ENCODE measurements around the gene ZC2HC1B. TPM values are rescaled to one million over a fixed set of nuclear protein-coding genes. Genes with fewer than 3 reads are reported as not detected.
A peak's percentile ranks its signal among the peaks of the same experiment; 100 is the strongest.

ZC2HC1B gene
- total RNA-seq, 1 experiment from 2014 or later = not detected

- Histone ChIP-seq H2AK5ac (ENCODE audit: insufficient read length, low read length) (no peak overlapping the region), H2BK20ac (ENCODE audit: low read depth, low read length, poor library complexity, severe bottlenecking) (no peak overlapping the region), H2BK12ac (ENCODE audit: insufficient read length, low read depth, low read length) (no peak overlapping the region), H3K79me1 (ENCODE audit: insufficient read depth, low read depth, low read length, poor library complexity, severe bottlenecking) (no peaks in the 10 kb centered on the region), H3T11ph (ENCODE audit: low read length) (no peak overlapping the region), H2AFZ (ENCODE audit: low read length) (no peak overlapping the region), H3K56ac (ENCODE audit: insufficient read length, low read depth, low read length) (no peak overlapping the region), H3K4ac (ENCODE audit: low read depth, low read length) (no peak overlapping the region), H2BK5ac (ENCODE audit: insufficient read length, low read length) (no peak overlapping the region), H3K27me3 (ENCODE audit: insufficient read depth, low read length) (peaks cover 48% of the 10 kb centered on the region; the same call in 1 of the 2 replicates), H4K20me1 (ENCODE audit: control insufficient read depth, insufficient read depth, insufficient read length) (no peaks in the 10 kb centered on the region), H3K23ac (ENCODE audit: insufficient read length, low read depth, low read length) (no peak overlapping the region), H3K4me2 (ENCODE audit: insufficient read depth, insufficient read length, low read length) (peak overlapping the region; percentile 78), H3K4me1 (ENCODE audit: insufficient read depth, low read length) (peaks cover 3% of the 10 kb centered on the region; the same call in 1 of the 2 replicates), H3K9ac (ENCODE audit: extremely low read depth, insufficient read length, low read length) (no peak overlapping the region), H2BK15ac (ENCODE audit: low read depth, low read length) (no peak overlapping the region), H3K18ac (ENCODE audit: insufficient read length, low read depth, low read length) (no peak overlapping the region), H3K79me2 (ENCODE audit: insufficient read depth, low read length) (no peaks in the 10 kb centered on the region), H4K5ac (ENCODE audit: insufficient read length, low read depth, low read length) (no peak overlapping the region), H3K14ac (ENCODE audit: insufficient read depth, low read length) (no peak overlapping the region), H3K27ac (ENCODE audit: insufficient read length, low read depth, low read length) (no peak overlapping the region), H4K8ac (replicated peaks; ENCODE audit: insufficient read length, low read depth, low read length) (no peak overlapping the region), H4K91ac (ENCODE audit: insufficient read length, low read depth, low read length) (no peak overlapping the region), H3K23me2 (ENCODE audit: insufficient read length, low read depth, low read length, poor library complexity, severe bottlenecking) (no peaks in the 10 kb centered on the region), H3K9me3 (ENCODE audit: control insufficient read depth, low read depth, low read length) (no peaks in the 10 kb centered on the region), H2BK120ac (ENCODE audit: low read depth, low read length, poor library complexity, severe bottlenecking) (no peak overlapping the region)
- DNase-seq = peak; percentile 88
- H3K4me1 Mint-ChIP-seq = peaks cover 42% of the 10 kb centered on the region in 2 experiments
- H3K36me3 Mint-ChIP-seq (ENCODE audit: insufficient read depth in 1 of 3, low read depth in 3 of 3) = no peaks in the 10 kb centered on the region
- peak overlapping the region; percentile 17 to 89 (median 74); a peak in 6 of 7 replicates for H3K27ac Mint-ChIP-seq
- no peak for TF ChIP-seq CTCF (conservative IDR thresholded peaks at IDR 0.05)
- peaks cover 18% of the 10 kb centered on the region for H3K27me3 Mint-ChIP-seq (ENCODE audit: low read depth)
- H3K4me3 Mint-ChIP-seq = peak overlapping the region; percentile 1 to 67; a peak in 4 of 5 replicates
- peaks cover 0 to 3% of the 10 kb centered on the region in 2 experiments; a peak in 2 of 5 replicates for H3K9me3 Mint-ChIP-seq
- no CpG with 5 or more reads among the region's 13 CpGs for whole genome bisulfite sequencing (ENCODE audit: extremely low coverage, insufficient read length, low lambda C conversion rate)
Observed at GRCh38 chr6:143973097-143973966, 109.1 kb downstream of the ZC2HC1B start.
